Type B pancreatic cell (in vitro differentiated cells): ENCODE data around the gene ZNF76. TPM values are rescaled to one million over a fixed set of nuclear protein-coding genes. Genes with fewer than 3 reads are reported as not detected.
A peak's percentile ranks its signal among the peaks of the same experiment; 100 is the strongest.

ENCODE experiments used
- DNase-seq: peaks from one replicate; pipeline ENCODE4 v3.0.0; 2021; ENCODE audit warnings: mixed read lengths; ENCODE audit not compliant: unreplicated experiment; ENCODE audit errors: extremely low spot score
- H3K27ac Mint-ChIP-seq: 2 replicates; pipeline ENCODE4 v1.8.0; 2021; ENCODE audit warnings: mild to moderate bottlenecking, mixed read lengths
- H3K27me3 Mint-ChIP-seq: 2 replicates; pipeline ENCODE4 v1.8.0; 2021; ENCODE audit warnings: mixed read lengths
- H3K36me3 Mint-ChIP-seq: 2 replicates; pipeline ENCODE4 v1.8.0; 2021; ENCODE audit warnings: mixed read lengths
- H3K4me1 Mint-ChIP-seq: one replicate; pipeline ENCODE4 v1.8.0; 2021; ENCODE audit warnings: mixed read lengths; ENCODE audit not compliant: unreplicated experiment
- H3K4me3 Mint-ChIP-seq: 2 replicates; pipeline ENCODE4 v1.8.0; 2021; ENCODE audit warnings: mild to moderate bottlenecking, mixed read lengths
- H3K9me3 Mint-ChIP-seq: 2 replicates; pipeline ENCODE4 v1.8.0; 2021; ENCODE audit warnings: mixed read lengths
- CTCF ChIP-seq: fragments of 200-600 bp; sonication (generic); conservative IDR thresholded peaks from 2 replicates; pipeline ENCODE4 v1.5.0; 2021; ENCODE audit warnings: antibody characterized with exemption, mild to moderate bottlenecking
- long read RNA-seq: library from polyadenylated mRNA; unstranded; transcript quantifications from one replicate; pipeline ENCODE4 v2.0.0, GENCODE V29; 2020
- total RNA-seq: library from RNA; stranded (reverse); gene quantifications from 2 replicates; pipeline ENCODE4 v1.2.1, GENCODE V29; 2021; ENCODE audit warnings: low replicate concordance

Gene ZNF76
- 25.3 and 37.3 TPM in 2 replicates for total RNA-seq
- long read RNA-seq, partial matches to known transcripts = 2 of 21 reads
- long read RNA-seq, other reads (novel, unspliced or antisense) = 17 of 21 reads

GRCh38 chr6:35259194-35259947, at the start of gene ZNF76:
Gene ZNF76, plus strand, starts transcription at chr6:35259735. Its CDS starts 21,417 bp downstream, at chr6:35281152.
- Mint-ChIP-seq H3K36me3 (no peaks in the 10 kb centered on the region), H3K4me1 (peaks cover 29% of the 10 kb centered on the region), H3K4me3 (peak within 1 kb of the TSS; percentile 99), H3K27me3 (no peaks in the 10 kb centered on the region), H3K27ac (peak within 1 kb of the TSS; percentile 97), H3K9me3 (no peaks in the 10 kb centered on the region)
- peak; percentile 99 for DNase-seq
- peak; percentile 26 for TF ChIP-seq CTCF

GRCh38 chr6:35213298-35213791, 46.2 kb upstream of the ZNF76 start:
- Mint-ChIP-seq H3K9me3 (no peaks in the 10 kb centered on the region), H3K36me3 (no peaks in the 10 kb centered on the region), H3K4me3 (peak overlapping the region; percentile 91), H3K27me3 (peaks cover 35% of the 10 kb centered on the region), H3K27ac (peak overlapping the region; percentile 79), H3K4me1 (peaks cover 35% of the 10 kb centered on the region)
- TF ChIP-seq CTCF = no peak
- DNase-seq = peak; percentile 76

GRCh38 chr6:35213824-35214756, 45.4 kb upstream of the ZNF76 start, which contains the start of gene SCUBE3:
Gene SCUBE3, plus strand, starts transcription at chr6:35213956. Its CDS starts 463 bp downstream, at chr6:35214419.
- no peak for TF ChIP-seq CTCF
- no peaks in the 10 kb centered on the region for H3K9me3 Mint-ChIP-seq
- H3K4me1 Mint-ChIP-seq = peaks cover 40% of the 10 kb centered on the region
- no peaks in the 10 kb centered on the region for H3K36me3 Mint-ChIP-seq
- peak within 1 kb of the TSS; percentile 79 for H3K27ac Mint-ChIP-seq
- DNase-seq = peak; percentile 85
- H3K4me3 Mint-ChIP-seq = peak within 1 kb of the TSS; percentile 91
- peaks cover 27% of the 10 kb centered on the region for H3K27me3 Mint-ChIP-seq

GRCh38 chr6:35214869-35215664, 44.5 kb upstream of the ZNF76 start:
- no peaks in the 10 kb centered on the region for H3K9me3 Mint-ChIP-seq
- H3K36me3 Mint-ChIP-seq = no peaks in the 10 kb centered on the region
- peaks cover 23% of the 10 kb centered on the region for H3K27me3 Mint-ChIP-seq
- DNase-seq = no peak
- peak overlapping the region; percentile 80 for H3K4me3 Mint-ChIP-seq
- TF ChIP-seq CTCF = no peak
- peak overlapping the region; percentile 76 for H3K27ac Mint-ChIP-seq
- H3K4me1 Mint-ChIP-seq = peaks cover 44% of the 10 kb centered on the region
